NCI-H2227 (cell line): ENCODE results near the gene CDHR2.

Experiments used
- DNase-seq: peaks from one replicate; lab custom pipeline; 2025; ENCODE audit not compliant: unreplicated experiment; lab: John Stamatoyannopoulos, UW

Gene CDHR2

GRCh38 chr5:176528301-176528700 is 20.8 kb upstream of the CDHR2 start:
- no peak for DNase-seq

- no peak for DNase-seq
Observed at GRCh38 chr5:176528761-176529115, 20.4 kb upstream of the CDHR2 start.

GRCh38 chr5:176529116-176529740 is 19.9 kb upstream of the CDHR2 start:
- no peak for DNase-seq

- DNase-seq, result no peak
Observed at GRCh38 chr5:176529741-176530141, 19.4 kb upstream of the CDHR2 start.

- no peak for DNase-seq
Observed at GRCh38 chr5:176530393-176530982, 18.7 kb upstream of the CDHR2 start.

- DNase-seq, result peak; percentile 37
Observed at GRCh38 chr5:176530983-176531901, 17.9 kb upstream of the CDHR2 start.

GRCh38 chr5:176531902-176532493 is 17.1 kb upstream of the CDHR2 start:
- no peak for DNase-seq

GRCh38 chr5:176532795-176533194 is 16.3 kb upstream of the CDHR2 start:
- DNase-seq, result no peak

- no peak for DNase-seq
Observed at GRCh38 chr5:176533390-176533789, 15.8 kb upstream of the CDHR2 start.

- no peak for DNase-seq
Observed at GRCh38 chr5:176533894-176534611, 15.1 kb upstream of the CDHR2 start.

GRCh38 chr5:176534640-176535039 is 14.5 kb upstream of the CDHR2 start:
- DNase-seq, result no peak

- no peak for DNase-seq
Observed at GRCh38 chr5:176535101-176535663, 14.0 kb upstream of the CDHR2 start.

GRCh38 chr5:176535664-176536131 is 13.4 kb upstream of the CDHR2 start:
- no peak for DNase-seq

GRCh38 chr5:176536132-176536901 is 12.8 kb upstream of the CDHR2 start:
- DNase-seq, result peak; percentile 76

GRCh38 chr5:176536902-176537553 is 12.1 kb upstream of the CDHR2 start, which contains the start of gene RNF44:
Gene RNF44 (minus strand): TSS chr5:176537402. CDS start chr5:176532472, 4,930 bp downstream.
- peak; percentile 95 for DNase-seq

GRCh38 chr5:176537554-176538229 is 11.4 kb upstream of the CDHR2 start:
- DNase-seq, result peak; percentile 97

GRCh38 chr5:176538230-176538988 is 10.7 kb upstream of the CDHR2 start:
- no peak for DNase-seq

GRCh38 chr5:176538989-176539384 is 10.2 kb upstream of the CDHR2 start:
- DNase-seq, result no peak
